Activated CD4-positive, alpha-beta T cell treated with anti-CD3 and anti-CD28 coated beads, Interleukin-2, amount 50 U/mL, for 4 hours (primary cell): ENCODE measurements around the gene OR52N5.

Source experiments
- DNase-seq, 2 experiments: peaks; one replicate each; pipeline ENCODE4 v3.0.0-alpha.2; 2020

The OR52N5 gene

GRCh38 chr11:5783255-5783654, at the start of gene OR52N5:
OR52N5 (minus strand) TSS chr11:5783355; CDS start chr11:5778634, 4,721 bp downstream.
- no peak for DNase-seq

GRCh38 chr11:5831196-5831829, 48.2 kb upstream of the OR52N5 start:
- DNase-seq = no peak

- no peak for DNase-seq
Measured at GRCh38 chr11:5818245-5818886, 35.2 kb upstream of the OR52N5 start.

GRCh38 chr11:5815534-5815933, 32.4 kb upstream of the OR52N5 start:
- no peak for DNase-seq

GRCh38 chr11:5809905-5810795, 27.0 kb upstream of the OR52N5 start:
- no peak for DNase-seq

GRCh38 chr11:5809122-5809519, 26.0 kb upstream of the OR52N5 start:
- DNase-seq = no peak

- peak; percentile 65 to 70 for DNase-seq
Measured at GRCh38 chr11:5808500-5809121, 25.5 kb upstream of the OR52N5 start, which contains the start of gene OR52N2. OR52N2 (plus strand) TSS chr11:5808924; CDS start chr11:5820336, 11,412 bp downstream.

GRCh38 chr11:5807580-5807979, 24.4 kb upstream of the OR52N5 start:
- DNase-seq = no peak

GRCh38 chr11:5803982-5804381, 20.8 kb upstream of the OR52N5 start:
- DNase-seq = no peak

GRCh38 chr11:5796541-5796940, 13.4 kb upstream of the OR52N5 start:
- DNase-seq = no peak

- DNase-seq = no peak
Measured at GRCh38 chr11:5791165-5791564, 8.0 kb upstream of the OR52N5 start, which contains the start of gene OR52N1. OR52N1 (minus strand) TSS chr11:5791265; CDS start chr11:5788816, 2,449 bp downstream.

- DNase-seq = no peak
Measured at GRCh38 chr11:5767056-5767455, 16.1 kb downstream of the OR52N5 start.

GRCh38 chr11:5753943-5754342, 29.2 kb downstream of the OR52N5 start, which contains the start of gene OR52N4:
OR52N4 (plus strand) TSS chr11:5754243; CDS start chr11:5754741, 498 bp downstream.
- no peak for DNase-seq

GRCh38 chr11:5749836-5750235, 33.3 kb downstream of the OR52N5 start:
- no peak for DNase-seq

GRCh38 chr11:5746614-5747013, 36.5 kb downstream of the OR52N5 start:
- DNase-seq = no peak

GRCh38 chr11:5738431-5738830, 44.7 kb downstream of the OR52N5 start:
- DNase-seq = no peak

- DNase-seq = no peak
Measured at GRCh38 chr11:5737670-5738392, 45.3 kb downstream of the OR52N5 start.

GRCh38 chr11:5737091-5737490, 46.1 kb downstream of the OR52N5 start:
- no peak for DNase-seq

GRCh38 chr11:5736396-5736795, 46.8 kb downstream of the OR52N5 start, which contains the start of gene OR56B1:
OR56B1 (plus strand) TSS chr11:5736448; CDS start chr11:5736517, 69 bp downstream.
- no peak for DNase-seq

- DNase-seq = no peak
Measured at GRCh38 chr11:5727691-5728090, 55.5 kb downstream of the OR52N5 start.

- DNase-seq = no peak
Measured at GRCh38 chr11:5726351-5726750, 56.8 kb downstream of the OR52N5 start.
